ENCODE data around the gene KIF6.

KIF6 gene

DNA sequence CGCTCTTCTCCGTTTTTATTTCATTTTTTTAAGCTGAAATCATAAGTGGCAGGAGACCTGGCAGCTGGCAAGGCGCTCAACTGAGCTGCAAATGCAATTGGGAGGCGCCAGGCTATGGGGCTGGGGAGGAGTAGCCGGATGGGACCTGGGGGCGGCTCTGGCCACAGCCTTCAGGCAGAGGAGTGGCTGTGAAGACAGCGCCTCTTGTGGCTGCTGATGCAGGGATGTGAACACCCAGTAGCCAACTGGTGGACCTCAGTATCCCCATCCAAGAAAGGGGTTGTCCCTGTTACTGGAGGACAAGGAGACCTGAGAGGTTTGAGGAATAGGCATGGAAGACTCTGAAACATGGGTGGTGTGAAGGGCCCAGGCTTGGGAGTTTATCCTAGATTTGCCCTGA lies 423.6 kb downstream of the KIF6 start:
- TF ChIP-seq, protein P1, sequence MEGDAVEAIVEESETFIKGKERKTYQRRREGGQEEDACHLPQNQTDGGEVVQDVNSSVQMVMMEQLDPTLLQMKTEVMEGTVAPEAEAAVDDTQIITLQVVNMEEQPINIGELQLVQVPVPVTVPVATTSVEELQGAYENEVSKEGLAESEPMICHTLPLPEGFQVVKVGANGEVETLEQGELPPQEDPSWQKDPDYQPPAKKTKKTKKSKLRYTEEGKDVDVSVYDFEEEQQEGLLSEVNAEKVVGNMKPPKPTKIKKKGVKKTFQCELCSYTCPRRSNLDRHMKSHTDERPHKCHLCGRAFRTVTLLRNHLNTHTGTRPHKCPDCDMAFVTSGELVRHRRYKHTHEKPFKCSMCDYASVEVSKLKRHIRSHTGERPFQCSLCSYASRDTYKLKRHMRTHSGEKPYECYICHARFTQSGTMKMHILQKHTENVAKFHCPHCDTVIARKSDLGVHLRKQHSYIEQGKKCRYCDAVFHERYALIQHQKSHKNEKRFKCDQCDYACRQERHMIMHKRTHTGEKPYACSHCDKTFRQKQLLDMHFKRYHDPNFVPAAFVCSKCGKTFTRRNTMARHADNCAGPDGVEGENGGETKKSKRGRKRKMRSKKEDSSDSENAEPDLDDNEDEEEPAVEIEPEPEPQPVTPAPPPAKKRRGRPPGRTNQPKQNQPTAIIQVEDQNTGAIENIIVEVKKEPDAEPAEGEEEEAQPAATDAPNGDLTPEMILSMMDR (IDR thresholded peaks at IDR 0.05), result no peak
- Histone ChIP-seq H3K4me3 (no peak overlapping the region), H3K27ac (no peak overlapping the region)
- DNase-seq (ENCODE audit: low spot score), result no peak

DNA sequence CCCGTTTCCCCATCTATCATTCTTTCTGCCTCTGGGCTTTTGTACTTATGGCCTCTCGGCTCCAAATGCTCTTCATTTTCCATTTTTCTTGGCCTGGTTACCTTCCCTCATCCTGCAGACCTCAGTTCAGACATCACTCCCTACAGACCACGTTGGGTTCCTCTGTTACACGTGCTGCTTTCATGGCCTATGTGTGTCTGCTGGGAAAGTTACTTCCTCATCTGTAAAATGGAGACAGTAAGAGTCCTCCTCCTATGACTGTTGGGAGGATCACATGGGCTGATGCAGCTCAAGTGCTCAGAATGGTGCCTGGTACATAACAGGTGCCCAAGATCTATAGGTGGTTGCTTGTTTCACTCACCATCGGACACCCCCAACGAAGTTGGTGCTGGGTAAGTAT lies 424.5 kb downstream of the KIF6 start:
- Histone ChIP-seq H3K4me3 (no peak overlapping the region), H3K27ac (no peak overlapping the region)
- TF ChIP-seq, protein P1 (IDR thresholded peaks at IDR 0.05), result no peak
- no peak for DNase-seq (ENCODE audit: low spot score)

DNA sequence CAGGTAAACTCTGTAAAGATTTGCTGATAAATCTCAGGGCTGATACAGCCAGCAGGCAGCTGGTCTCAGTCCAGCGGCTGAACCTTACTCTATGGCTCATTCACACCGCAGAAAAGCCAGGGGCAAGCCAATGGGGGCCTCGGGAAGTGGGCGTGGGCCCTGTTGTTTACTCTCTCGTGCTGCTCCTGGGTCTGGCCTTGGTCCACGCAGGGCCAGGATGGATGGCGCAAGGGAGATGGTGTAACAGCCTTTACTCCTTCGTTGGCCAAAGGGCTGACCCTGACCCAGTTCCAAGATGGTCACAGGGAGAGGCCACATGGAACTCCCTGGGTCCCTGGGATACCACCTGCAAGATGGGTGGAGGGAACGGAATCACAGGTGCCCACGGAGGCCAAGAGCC lies 427.1 kb downstream of the KIF6 start:
- TF ChIP-seq, protein P1 (IDR thresholded peaks at IDR 0.05), result no peak
- Histone ChIP-seq H3K27ac (peak overlapping the region in 1 of 2 donors; percentile 60), H3K4me3 (no peak overlapping the region)
- DNase-seq (ENCODE audit: low spot score), result no peak

DNA sequence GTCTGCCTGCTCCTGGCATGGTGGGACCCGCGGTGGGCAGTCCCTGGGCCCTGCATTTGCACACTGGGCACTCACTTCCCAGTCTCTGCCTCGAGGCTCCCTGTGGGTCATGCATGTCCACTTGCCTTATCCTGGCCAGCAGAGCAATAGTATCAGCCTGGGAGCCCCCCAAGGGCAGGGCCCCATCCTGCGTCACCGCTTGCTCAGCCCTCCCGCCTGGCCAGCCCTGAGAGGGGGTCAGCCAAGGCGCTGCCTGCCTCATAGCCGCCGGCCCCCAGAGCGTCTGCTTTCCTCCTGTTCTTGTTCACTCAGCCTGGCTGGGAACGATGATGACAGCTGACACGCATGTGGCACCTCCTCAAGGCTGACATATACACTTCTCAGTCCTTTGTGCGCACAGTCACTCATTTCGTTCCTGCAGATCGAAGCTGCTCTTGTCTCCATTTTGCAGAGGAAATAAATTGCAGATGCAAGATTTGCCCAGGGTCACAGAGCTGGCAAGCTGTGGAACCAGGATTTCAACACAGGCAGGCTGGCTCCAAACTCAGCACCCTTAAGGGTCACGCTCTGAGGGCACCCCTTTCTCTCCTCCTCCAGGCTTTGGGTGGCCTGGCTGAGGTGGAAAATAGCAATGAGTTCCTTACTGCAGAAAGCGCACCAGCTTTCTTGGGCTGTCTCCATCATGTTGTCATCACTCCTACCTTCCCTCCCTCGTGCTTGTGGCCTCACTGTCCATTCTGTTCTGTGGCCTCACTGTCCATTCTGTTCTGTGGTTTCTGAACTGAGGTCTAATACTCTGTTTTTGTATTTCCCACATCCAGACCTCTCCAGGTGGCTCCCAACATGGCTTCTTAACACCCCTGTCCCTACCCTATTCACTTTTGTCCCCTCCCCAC lies 428.2 kb downstream of the KIF6 start:
- H3K27ac ChIP-seq, result peak overlapping the region in 1 of 2 donors; percentile 60
- DNase-seq (ENCODE audit: low spot score), result peak; percentile 87
- TF ChIP-seq, protein P1 (IDR thresholded peaks at IDR 0.05), result no peak
- H3K4me3 ChIP-seq, result peak overlapping the region; percentile 0

- Histone ChIP-seq H3K27ac (peak overlapping the region in 1 of 2 donors; percentile 62), H3K4me3 (no peak overlapping the region)
- DNase-seq (ENCODE audit: low spot score), result no peak
- TF ChIP-seq, protein P1 (IDR thresholded peaks at IDR 0.05), result no peak
Measured at GRCh38 chr6:39295611-39296011, 429.6 kb downstream of the KIF6 start.

GRCh38 chr6:39294899-39295298 lies 430.3 kb downstream of the KIF6 start:
- TF ChIP-seq, protein P1 (IDR thresholded peaks at IDR 0.05), result no peak
- Histone ChIP-seq H3K27ac (peak overlapping the region in 1 of 2 donors; percentile 62), H3K4me3 (no peak overlapping the region)
- DNase-seq (ENCODE audit: low spot score), result no peak

DNA sequence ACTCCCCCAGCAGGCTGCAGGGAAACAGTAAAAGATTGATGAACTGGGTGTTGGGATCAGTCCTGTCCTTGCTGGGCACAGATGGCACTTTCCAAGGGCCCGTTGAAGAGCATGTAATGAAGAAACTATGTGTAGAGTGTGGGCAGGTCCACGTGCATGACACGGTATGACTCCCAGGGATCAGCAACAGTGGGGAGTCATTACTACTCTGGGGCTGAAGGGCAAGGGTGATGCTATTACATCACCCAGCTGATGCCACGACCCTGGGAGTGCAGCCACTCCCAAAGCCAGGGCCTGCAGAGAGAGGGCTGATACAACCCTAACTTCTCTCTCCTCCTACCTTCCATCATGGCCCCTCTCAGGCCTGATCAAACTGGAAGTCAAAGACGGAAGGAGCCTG lies 431.1 kb downstream of the KIF6 start:
- no peak for DNase-seq (ENCODE audit: low spot score)
- TF ChIP-seq, protein P1 (IDR thresholded peaks at IDR 0.05), result no peak
- Histone ChIP-seq H3K27ac (no peak overlapping the region), H3K4me3 (no peak overlapping the region)
